Thymus (tissue), 11 donors: ENCODE results near the gene TK1. TPM values are rescaled to one million over a fixed set of nuclear protein-coding genes. Genes with fewer than 3 reads are reported as not detected.
A peak's percentile ranks its signal among the peaks of the same experiment; 100 is the strongest.

Experiments
- DNase-seq, 9 donors: peaks; one replicate each; pipeline ENCODE4 v3.0.0-alpha.2; 2013; ENCODE audit warnings: low spot score in 9 of 9, low read depth in 6 of 9, missing footprints in 1 of 9
- H3K27ac ChIP-seq, 2 donors: one replicate each; pipeline ENCODE4 v1.5.1; 2013; ENCODE audit warnings: control low read depth in 1 of 2, low read depth in 1 of 2, low read length in 1 of 2, mild to moderate bottlenecking in 1 of 2, moderate library complexity in 1 of 2
- H3K27me3 ChIP-seq, 2 donors: one replicate each; pipeline ENCODE4 v1.5.1; 2013; ENCODE audit warnings: low read length in 1 of 2; ENCODE audit not compliant: control insufficient read depth in 2 of 2, insufficient read depth in 1 of 2
- H3K36me3 ChIP-seq, 2 donors: one replicate each; pipeline ENCODE4 v1.5.1; 2013; ENCODE audit warnings: low read length in 1 of 2, mild to moderate bottlenecking in 1 of 2, moderate library complexity in 1 of 2; ENCODE audit not compliant: control insufficient read depth in 2 of 2, insufficient read depth in 2 of 2
- H3K4me1 ChIP-seq, 2 donors: one replicate each; pipeline ENCODE4 v1.5.1; 2013; ENCODE audit warnings: low read length in 2 of 2; ENCODE audit not compliant: control insufficient read depth in 2 of 2, insufficient read depth in 2 of 2
- H3K4me3 ChIP-seq, 2 donors: one replicate each; pipeline ENCODE4 v1.5.1; 2013; ENCODE audit warnings: low read length in 2 of 2, control low read depth in 1 of 2, mild to moderate bottlenecking in 1 of 2
- H3K9me3 ChIP-seq, 2 donors: one replicate each; pipeline ENCODE4 v1.5.1; 2013; ENCODE audit warnings: low read length in 1 of 2, mild to moderate bottlenecking in 1 of 2; ENCODE audit not compliant: control insufficient read depth in 2 of 2, insufficient read depth in 1 of 2
- WGBS: extraction: QIAGEN DNeasy Blood & Tissue Kit; methylation state at CpG from one replicate; pipeline ENCODE4 v1.1.7; 2013; 5-methylcytosine and 5-hydroxymethylcytosine counted together
- polyA plus RNA-seq: library from polyadenylated mRNA; stranded (reverse); fragments of 200-250 nt; gene quantifications from one replicate; pipeline ENCODE4 v1.2.3, GENCODE V29; 2013
- total RNA-seq: library from RNA; stranded (reverse); fragments of 120-200 nt; gene quantifications from one replicate; pipeline ENCODE4 v1.2.4, GENCODE V29; 2013
- donor health status: healthy.

Gene TK1
- total and polyA plus RNA-seq, 2 donors: 3.8 to 32.3 TPM

DNA sequence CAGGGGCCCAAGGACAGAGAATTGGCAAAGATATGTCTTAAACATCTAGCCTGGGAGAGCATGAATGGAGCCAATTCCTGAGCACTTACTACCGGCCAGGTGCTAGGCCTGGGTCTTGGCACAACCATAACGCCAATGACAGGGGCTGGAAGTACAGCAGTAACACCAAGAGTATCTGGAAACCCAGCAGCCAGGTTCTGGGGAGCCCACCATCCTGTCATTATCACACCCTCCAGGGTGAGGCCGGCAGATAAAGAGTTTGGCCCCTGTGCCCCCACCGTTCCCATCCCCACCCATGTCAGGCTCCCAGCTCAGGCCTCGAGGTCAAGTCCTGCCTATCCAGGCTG is 56.8 kb downstream of the TK1 start:
- peaks cover 0 to 17% of the 10 kb centered on the region in 2 donors for H3K9me3 ChIP-seq
- peak overlapping the region; percentile 93 to 97 for H3K4me3 ChIP-seq
- WGBS: 5% methylated on average over 5 of the region's 5 CpGs
- peaks cover 0 to 3% of the 10 kb centered on the region in 2 donors for H3K27me3 ChIP-seq
- DNase-seq: no peak
- H3K4me1 ChIP-seq: peaks cover 55 to 90% of the 10 kb centered on the region in 2 donors
- peaks cover 39 to 45% of the 10 kb centered on the region in 2 donors for H3K36me3 ChIP-seq
- H3K27ac ChIP-seq: peak overlapping the region; percentile 99

GRCh38 chr17:78129351-78130089 is 57.3 kb downstream of the TK1 start:
- peaks cover 0 to 3% of the 10 kb centered on the region in 2 donors for H3K27me3 ChIP-seq
- peak in 5 of 9 donors; percentile 64 to 89 (median 74) for DNase-seq
- H3K4me1 ChIP-seq: peaks cover 59 to 90% of the 10 kb centered on the region in 2 donors
- peaks cover 0 to 15% of the 10 kb centered on the region in 2 donors for H3K9me3 ChIP-seq
- peak overlapping the region; percentile 99 for H3K27ac ChIP-seq
- H3K36me3 ChIP-seq: peaks cover 39 to 45% of the 10 kb centered on the region in 2 donors
- peak overlapping the region; percentile 93 to 97 for H3K4me3 ChIP-seq
- whole genome bisulfite sequencing: 55% methylated on average over 4 of the region's 4 CpGs

- peak in 5 of 9 donors; percentile 71 to 92 (median 82) for DNase-seq
- H3K36me3 ChIP-seq: peaks cover 39 to 45% of the 10 kb centered on the region in 2 donors
- peaks cover 56 to 90% of the 10 kb centered on the region in 2 donors for H3K4me1 ChIP-seq
- H3K9me3 ChIP-seq: peaks cover 0 to 14% of the 10 kb centered on the region in 2 donors
- under 1% methylated on average over 53 of the region's 54 CpGs for whole genome bisulfite sequencing
- peaks cover 0 to 3% of the 10 kb centered on the region in 2 donors for H3K27me3 ChIP-seq
- H3K27ac ChIP-seq: peak within 1 kb of the TSS; percentile 99
- H3K4me3 ChIP-seq: peak within 1 kb of the TSS; percentile 93 to 97
Observed at GRCh38 chr17:78128551-78129350, 58.1 kb downstream of the TK1 start, which contains the start of gene TMC6. TMC6 (minus strand) TSS chr17:78128755; CDS start chr17:78126832, 1,923 bp downstream.

GRCh38 chr17:78127888-78128550 is 58.8 kb downstream of the TK1 start:
- H3K4me1 ChIP-seq: peaks cover 54 to 87% of the 10 kb centered on the region in 2 donors
- H3K4me3 ChIP-seq: peak overlapping the region; percentile 93 to 97
- WGBS: under 1% methylated on average over 39 of the region's 39 CpGs
- peak overlapping the region; percentile 86 to 99 for H3K27ac ChIP-seq
- peaks cover 1 to 14% of the 10 kb centered on the region in 2 donors for H3K9me3 ChIP-seq
- peaks cover 39 to 45% of the 10 kb centered on the region in 2 donors for H3K36me3 ChIP-seq
- no peak for DNase-seq
- H3K27me3 ChIP-seq: peaks cover 0 to 3% of the 10 kb centered on the region in 2 donors

DNA sequence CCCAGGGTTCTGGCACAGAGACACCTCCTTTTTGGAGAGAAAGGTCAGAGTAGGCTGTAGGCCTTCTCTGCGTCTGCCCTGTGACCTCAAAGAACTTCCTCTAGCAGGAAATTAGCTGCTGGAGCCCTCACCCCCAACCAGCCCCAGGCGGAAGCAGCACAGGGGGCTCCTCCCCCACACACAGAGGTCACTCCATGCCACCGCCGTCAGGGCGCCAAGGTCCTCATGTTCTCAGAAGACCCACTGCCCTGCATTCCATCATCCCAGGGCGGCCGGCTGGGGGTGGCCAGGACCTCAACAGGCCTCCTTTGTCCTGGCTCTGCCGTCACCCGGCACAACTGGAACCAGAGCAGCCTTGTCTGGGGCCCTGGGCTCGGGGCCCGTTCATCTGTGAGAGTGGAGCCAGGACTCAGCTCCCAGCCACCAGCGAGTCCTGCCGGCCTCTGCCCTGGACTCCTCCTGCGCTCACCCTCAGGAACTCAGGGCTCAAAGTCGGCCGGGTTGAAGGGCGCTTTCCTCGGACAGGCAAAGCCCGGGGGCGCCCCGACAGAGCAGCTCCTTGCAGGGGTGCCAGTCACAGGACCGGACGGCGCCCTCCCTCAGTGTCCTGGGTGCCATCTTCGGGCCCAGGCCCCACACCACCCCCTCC is 59.5 kb downstream of the TK1 start:
- peak in 2 of 9 donors; percentile 56 to 74 for DNase-seq
- WGBS: 9% methylated on average over 25 of the region's 25 CpGs
- H3K4me1 ChIP-seq: peaks cover 52 to 87% of the 10 kb centered on the region in 2 donors

GRCh38 chr17:78126895-78127238 is 60.0 kb downstream of the TK1 start:
- Histone ChIP-seq H3K27ac (peak overlapping the region; percentile 86 to 99), H3K4me3 (peak overlapping the region; percentile 93 to 97), H3K4me1 (peaks cover 56 to 89% of the 10 kb centered on the region in 2 donors), H3K9me3 (peaks cover 1 to 14% of the 10 kb centered on the region in 2 donors), H3K27me3 (peaks cover 0 to 3% of the 10 kb centered on the region in 2 donors), H3K36me3 (peaks cover 44 to 49% of the 10 kb centered on the region in 2 donors)
- 53% methylated on average over 6 of the region's 6 CpGs for WGBS
- no peak for DNase-seq

More for the DNA sequence above, 59.5 kb downstream of the TK1 start:
- peaks cover 40 to 45% of the 10 kb centered on the region in 2 donors for H3K36me3 ChIP-seq
- peak overlapping the region; percentile 86 to 99 for H3K27ac ChIP-seq
- H3K27me3 ChIP-seq: peaks cover 0 to 3% of the 10 kb centered on the region in 2 donors
- H3K4me3 ChIP-seq: peak overlapping the region; percentile 93 to 97
- peaks cover 1 to 14% of the 10 kb centered on the region in 2 donors for H3K9me3 ChIP-seq

- Histone ChIP-seq H3K27me3 (peaks cover 0 to 3% of the 10 kb centered on the region in 2 donors), H3K4me1 (peaks cover 62 to 92% of the 10 kb centered on the region in 2 donors), H3K36me3 (peaks cover 45 to 53% of the 10 kb centered on the region in 2 donors), H3K4me3 (peak overlapping the region in 1 of 2 donors; percentile 97), H3K9me3 (peaks cover 1 to 12% of the 10 kb centered on the region in 2 donors), H3K27ac (peak overlapping the region; percentile 26 to 43)
- 91% methylated on average over 25 of the region's 25 CpGs for WGBS
- DNase-seq: no peak
Observed at GRCh38 chr17:78125976-78126894, 60.6 kb downstream of the TK1 start.
